G401 (cell line): ENCODE measurements around the gene SDK1. TPM values are rescaled to one million over a fixed set of nuclear protein-coding genes. Genes with fewer than 3 reads are reported as not detected.
A peak's percentile ranks its signal among the peaks of the same experiment; 100 is the strongest.

Source experiments
- DNase-seq: peaks from one replicate; pipeline ENCODE4 v3.0.0-alpha.2; 2015; ENCODE audit warnings: low spot score
- in situ Hi-C: cut with HindIII; loops from 2 replicates; pipeline ENCODE4 v1.10.0; 2016; ENCODE audit warnings: low sequenced_read_pairs, mixed read lengths
- total RNA-seq: library from RNA; depleted of rRNA; stranded (reverse); fragments of >200 nt; shearing (Covaris generic); gene quantifications from 2 replicates; pipeline ENCODE4 v1.2.3, GENCODE V29; 2014

The SDK1 gene
- total RNA-seq, 1 experiment from 2014 or later = not detected

DNA sequence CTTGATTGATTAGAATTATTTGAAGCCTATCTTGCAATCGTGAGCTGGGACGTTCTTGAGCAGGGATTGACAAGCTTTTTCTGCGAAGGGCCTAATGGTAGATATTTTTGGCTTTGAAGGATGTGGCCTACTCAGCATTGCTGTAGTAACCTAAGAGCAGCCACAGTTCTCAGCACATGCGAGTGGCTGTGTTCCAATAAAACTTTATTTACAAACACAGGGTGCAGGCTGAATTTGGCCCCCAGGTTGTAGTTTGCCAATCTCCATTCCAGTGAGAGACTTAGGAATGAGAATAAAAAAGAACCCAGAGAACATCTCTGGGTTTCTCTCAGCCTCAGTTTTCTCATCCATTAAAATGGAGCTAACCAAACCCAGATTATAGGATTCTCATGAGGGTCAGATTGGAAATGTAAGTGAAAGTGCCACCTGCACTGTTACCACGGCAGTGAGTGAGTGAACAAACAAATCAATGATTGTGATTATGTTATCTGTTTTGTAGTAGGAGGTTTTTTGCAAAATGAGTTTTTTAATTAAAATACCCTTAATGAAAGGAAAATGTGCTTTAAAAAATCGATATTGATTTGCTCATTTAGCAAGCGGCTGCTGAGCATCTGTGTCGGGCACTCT is 664.0 kb downstream of the SDK1 start:
- no peak for DNase-seq
- in situ Hi-C loops = no loop called here

DNA sequence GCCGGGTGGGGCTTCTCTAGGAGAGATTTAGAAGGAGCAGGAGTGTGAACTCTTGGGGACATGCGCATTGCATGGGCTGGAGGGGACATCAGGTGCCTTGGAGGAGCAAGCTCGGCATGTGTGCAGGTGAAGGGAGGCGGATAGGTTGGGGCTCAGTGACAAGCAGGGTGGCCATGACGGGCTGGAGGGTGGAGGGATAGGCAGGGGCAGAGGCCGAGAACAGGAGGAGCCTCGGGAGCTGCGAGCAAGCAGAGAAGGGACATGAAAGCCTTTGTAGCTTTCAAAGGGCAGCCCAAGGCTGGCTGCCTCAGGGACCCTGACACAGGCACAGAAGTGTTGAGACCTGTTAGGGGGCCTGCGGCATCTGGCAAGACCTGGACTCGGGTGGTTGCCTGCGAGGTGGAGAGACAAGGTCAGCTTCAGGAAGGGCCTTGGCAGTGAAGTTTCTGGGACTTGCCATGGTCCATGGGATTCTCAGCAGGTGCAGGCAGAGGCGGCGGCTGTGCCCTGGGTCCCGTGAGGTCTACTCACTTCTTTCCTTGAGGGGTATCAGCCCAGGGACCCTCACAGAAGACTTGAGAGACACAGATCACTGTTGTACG is 664.8 kb downstream of the SDK1 start:
- in situ Hi-C loops = no loop called here
- DNase-seq = no peak

DNA sequence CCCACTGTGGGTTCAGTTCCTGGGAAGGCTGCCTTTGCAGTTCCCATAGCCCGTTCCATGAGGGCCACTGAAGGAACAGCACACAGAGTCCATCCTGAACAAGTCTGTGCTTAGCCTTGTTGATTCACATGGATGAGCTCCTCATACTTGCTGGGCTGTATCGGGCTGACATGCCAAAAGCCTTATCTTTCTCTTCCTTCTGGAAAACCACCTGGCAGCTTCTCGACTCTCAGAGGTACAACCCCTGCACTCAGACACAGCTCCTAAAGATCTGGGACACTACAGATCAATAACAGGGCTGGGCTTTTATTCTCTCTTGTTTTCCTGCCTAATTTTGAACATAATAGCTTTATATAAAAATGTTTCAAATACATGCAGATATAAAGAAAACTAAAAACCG is 667.2 kb downstream of the SDK1 start:
- in situ Hi-C loops = no loop called here
- no peak for DNase-seq

DNA sequence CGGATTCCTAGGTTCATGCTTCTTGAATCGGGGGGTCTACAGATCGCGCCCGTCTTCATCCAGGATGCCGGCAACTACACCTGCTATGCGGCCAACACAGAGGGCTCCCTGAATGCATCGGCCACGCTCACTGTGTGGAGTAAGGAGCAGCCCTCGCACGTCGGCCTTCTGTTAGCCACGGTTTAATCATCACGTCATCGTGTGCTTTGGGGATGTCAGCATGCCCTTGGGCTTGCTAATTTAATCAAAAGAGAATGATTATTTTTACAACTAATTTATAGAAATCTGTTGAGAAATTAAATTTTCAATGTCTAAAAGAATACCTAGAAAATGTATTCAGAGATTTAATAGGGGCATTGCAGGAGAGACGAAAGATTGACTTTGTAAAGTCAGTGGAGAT is 668.2 kb downstream of the SDK1 start:
- in situ Hi-C loops = no loop called here
- DNase-seq = no peak

DNA sequence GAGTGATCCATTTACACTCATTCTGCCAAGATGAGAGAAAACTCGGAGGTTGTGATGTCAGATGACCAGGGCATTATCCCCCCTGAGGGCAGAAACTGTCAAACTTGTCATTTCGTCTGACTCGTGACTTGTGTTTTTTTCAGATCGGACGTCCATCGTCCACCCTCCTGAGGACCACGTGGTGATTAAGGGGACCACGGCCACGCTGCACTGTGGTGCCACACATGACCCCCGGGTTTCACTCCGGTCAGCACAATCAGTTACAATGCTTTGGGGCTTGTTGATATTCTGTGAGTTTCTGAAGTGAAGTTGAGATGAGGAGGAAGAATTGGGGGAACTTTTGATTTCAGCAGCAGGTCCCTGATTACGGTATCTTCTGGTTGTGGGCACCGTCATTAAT is 670.3 kb downstream of the SDK1 start:
- DNase-seq = no peak
- in situ Hi-C loops = no loop called here

DNA sequence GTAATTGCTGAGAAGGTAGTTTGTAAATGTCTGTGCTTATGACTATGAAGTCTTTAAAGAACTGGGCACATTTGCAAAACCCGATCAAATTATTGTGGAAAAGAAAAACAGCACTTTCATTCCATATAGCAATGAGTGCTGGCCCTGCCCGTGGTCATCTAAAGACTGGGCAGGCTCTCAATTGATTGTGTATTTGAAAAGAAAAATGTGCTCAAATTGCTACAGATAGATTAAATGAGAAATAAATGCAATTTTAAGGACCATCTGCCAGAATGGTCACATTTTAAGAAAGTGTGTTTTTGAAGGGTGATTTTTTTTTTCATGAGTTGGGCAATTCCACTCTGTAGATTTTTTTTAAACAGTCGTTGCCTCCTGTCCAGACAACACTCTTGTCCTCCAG is 672.2 kb downstream of the SDK1 start:
- in situ Hi-C loops = no loop called here
- DNase-seq = no peak

DNA sequence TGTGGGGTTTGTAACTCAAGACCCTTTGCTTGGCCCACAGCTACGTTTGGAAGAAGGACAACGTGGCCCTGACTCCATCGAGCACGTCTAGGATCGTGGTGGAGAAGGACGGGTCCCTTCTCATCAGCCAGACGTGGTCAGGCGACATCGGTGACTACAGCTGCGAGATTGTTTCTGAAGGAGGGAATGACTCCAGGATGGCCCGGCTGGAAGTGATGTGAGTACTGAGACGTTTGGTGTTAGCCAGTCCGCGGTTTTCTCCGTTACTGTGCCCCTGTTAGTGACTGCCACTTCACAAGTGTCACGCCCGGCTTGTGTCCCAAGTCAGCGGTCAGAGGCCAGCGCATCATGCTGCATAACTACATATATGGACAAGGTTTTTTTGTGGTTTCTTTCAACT is 673.3 kb downstream of the SDK1 start:
- DNase-seq = no peak
- in situ Hi-C loops = no loop called here

DNA sequence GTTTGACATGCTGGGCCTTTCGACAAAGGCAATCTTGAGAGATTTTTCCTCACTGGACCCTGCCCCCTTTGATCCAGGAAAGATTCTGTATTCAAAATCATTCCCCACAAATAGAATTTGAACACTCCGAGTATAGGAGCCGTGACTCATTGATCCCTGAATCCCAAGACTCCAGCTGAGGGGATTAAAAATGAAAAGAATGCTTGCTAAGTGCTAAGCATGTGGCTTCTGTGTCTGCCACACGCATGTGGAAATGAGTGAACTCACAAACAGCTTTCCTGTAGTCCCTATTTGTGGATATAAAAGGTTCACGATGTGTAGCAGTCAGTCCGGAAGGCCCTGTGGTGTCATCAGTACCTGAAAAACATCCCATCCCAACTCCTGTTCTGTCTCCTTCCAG is 674.3 kb downstream of the SDK1 start:
- no peak for DNase-seq
- in situ Hi-C loops = no loop called here

DNA sequence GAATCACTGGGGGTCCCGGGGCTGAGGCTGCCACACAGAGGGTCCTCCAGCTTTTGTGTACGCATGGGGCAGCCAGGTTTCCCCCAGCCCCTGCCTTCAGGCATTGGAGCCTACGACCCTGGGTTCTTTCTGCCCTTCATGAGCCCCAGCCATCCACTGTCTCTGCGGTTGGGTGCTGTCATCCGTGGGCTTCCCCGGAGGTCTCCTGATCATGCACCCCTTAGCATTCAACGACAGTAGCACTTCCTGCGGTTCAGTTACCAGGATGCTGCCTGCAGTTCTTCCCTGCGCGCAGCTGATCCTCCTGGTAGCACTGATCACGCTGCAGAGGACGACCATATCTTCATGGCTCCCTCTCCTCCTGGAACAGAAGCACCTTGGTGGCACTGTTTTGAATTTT is 676.3 kb downstream of the SDK1 start:
- no peak for DNase-seq
- in situ Hi-C loops = no loop called here

DNA sequence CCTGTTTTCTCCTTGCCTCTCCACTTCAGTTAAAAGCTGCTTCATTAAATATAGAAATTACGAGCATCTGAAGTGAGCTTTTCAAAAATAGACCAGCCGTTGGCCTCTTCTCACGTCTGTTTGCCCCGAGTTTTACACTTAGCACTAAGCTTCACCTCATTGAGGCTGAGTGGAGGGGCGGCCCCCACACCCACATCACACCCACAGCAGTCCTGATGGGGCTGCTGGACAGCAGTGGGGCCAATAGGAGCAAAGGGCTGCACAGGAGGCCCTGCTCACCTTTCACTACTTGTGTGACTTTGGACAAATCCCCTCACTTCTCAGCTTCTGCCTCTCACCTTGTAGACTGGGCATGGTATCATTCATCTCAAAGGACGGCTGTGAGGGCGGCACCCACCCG is 677.8 kb downstream of the SDK1 start:
- no peak for DNase-seq
- in situ Hi-C loops = no loop called here

DNA sequence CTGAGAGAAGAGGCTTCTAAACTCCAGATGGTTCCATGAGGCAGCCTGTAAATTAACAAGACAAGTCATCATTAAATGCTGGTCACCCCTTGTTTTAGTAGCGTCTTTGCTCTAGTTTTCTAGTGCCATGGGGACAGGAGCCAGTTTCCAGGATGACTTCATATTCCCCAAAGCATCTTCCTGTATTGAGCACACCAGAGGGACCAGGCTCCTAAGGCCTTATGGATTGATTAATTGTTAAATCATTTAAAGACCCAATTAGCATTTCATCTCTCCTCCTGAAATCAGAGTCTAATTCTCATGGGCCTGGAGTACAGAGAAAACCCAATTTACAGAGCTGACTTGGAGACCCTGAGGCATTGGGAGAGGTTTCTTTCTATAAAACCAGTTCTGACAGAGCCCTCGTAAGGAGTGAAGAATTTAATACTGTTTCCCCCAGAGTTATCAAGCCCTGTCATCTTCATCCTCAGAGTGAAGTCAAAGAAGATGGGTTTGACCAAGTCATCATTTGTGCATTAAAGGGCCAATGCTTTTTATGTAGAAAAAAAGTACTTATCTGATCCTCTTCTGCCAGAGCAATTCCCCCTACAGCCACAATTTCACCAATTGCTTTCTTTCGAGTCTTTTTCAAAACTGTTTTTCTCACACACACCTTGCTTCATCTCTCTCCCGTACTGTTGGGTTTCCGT is 678.7 kb downstream of the SDK1 start:
- no peak for DNase-seq

DNA sequence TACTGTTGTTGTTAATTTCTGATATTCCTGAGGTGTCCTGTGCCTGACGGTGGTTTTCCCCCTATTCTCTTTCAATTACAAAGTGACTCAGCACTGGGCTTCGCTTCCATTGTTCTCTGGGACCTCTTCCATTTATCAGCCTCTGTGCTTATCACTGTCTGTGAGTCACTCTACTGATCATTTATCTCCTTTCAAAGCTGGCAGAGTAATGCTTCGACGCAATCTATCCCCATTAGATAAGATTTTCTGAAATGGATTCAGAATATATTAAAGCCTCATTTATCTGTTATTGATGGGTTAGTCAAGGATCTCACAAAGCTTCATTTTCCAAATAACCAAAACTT is 679.2 kb downstream of the SDK1 start:
- DNase-seq = no peak

More for the DNA sequence above, 678.7 kb downstream of the SDK1 start:
- in situ Hi-C loops = no loop called here

DNA sequence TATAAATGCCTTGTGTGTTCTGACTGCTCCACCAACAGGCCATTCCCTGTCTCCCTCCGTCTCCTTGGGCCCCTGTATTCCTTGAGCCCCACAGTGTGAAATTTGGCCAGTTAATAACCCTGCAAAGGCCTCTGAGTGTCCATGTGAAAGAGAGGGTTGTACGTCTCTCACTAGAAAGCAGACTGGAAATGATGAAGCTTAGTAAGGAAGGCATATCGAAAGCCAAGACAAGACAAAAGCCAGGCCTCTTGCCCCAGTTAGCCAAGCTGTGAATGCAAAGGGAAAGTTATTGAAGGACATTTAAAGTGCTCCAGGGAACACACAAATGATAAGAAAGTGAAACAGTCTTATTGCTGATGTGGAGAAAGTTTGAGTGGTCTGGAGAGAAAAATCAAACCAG is 680.2 kb downstream of the SDK1 start:
- DNase-seq = no peak
- in situ Hi-C loops = no loop called here

More for the DNA sequence above, 679.2 kb downstream of the SDK1 start:
- in situ Hi-C loops = no loop called here

DNA sequence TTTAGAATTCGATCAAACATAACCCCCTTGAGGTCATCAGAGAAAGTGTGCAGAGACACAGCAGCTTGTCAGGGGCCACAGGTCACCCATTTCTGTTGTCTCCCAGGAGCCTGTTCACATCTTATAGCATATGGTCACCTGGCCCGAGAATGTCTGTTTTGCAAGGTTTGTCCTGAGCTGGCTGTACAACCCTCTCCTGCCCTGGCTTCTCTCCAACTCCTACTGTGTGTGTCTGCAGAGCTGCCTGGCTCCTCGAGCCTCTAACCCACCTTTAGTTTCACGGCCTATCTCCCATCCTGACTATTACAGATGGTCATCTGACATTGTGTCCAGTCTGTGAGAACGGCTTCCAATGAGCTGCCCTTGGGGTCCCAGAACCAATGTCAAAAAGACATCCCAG is 683.4 kb downstream of the SDK1 start:
- DNase-seq = peak; percentile 85
- in situ Hi-C loops = no loop called here

DNA sequence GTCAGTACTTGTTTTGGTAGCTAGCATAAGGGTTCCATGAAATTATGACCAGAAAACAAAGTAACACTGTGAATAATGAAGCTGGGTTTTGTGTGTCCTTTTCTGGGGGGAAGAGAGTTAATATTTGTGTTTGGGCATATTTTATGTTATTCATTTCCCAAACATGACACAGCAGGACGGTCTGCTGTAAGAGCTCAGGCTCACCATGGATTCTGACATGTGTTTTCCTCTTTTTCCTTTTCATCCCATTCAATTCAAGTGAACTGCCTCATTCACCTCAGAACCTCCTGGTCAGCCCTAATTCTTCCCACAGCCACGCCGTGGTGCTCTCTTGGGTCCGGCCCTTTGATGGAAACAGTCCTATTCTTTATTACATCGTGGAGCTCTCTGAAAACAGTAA is 685.9 kb downstream of the SDK1 start:
- no peak for DNase-seq
- in situ Hi-C loops = no loop called here

DNA sequence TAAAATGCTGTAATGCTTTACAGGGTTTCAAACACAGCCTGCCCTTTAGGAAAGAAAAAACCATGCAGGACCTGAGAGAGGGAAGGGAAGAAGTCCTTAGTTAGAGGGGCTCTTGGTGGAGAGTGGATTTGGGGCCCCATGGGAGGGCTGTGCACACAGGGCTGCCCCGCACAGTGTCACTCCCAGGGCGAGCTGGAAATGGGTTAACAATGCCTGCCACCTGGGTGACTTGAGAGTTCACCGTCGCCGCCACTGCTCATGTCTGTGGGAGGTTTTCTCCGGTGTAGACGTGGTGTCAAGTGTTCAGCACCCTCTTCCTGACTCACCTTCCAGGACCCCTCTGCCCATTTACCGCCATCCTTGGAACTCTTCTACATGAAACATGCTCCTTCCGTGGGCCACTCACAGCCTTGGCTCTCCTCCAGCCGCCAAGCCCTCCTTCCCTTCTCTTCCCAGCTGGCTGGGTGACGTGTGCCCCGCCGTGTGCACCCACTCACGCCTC is 686.4 kb downstream of the SDK1 start:
- in situ Hi-C loops = no loop called here
- DNase-seq = no peak

DNA sequence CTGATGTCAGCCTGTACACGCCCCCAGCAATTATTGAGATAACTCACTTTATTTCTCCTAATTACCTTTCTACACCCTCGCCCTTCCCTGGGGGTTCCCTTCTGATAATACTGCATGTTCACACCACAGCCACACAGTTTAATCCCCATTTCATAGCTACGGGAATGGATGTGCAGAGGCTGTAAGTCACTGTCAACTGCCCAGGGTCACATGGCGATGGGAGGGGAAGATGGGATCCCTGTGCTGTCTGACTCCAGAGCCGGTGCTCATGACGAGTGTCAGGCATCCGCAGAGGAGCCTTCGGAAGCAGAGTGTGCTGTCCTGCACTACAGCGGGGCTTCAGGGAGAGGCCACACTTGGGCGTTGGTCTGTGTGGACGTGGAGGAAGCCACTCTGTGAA is 688.7 kb downstream of the SDK1 start:
- no peak for DNase-seq
- in situ Hi-C loops = no loop called here

DNA sequence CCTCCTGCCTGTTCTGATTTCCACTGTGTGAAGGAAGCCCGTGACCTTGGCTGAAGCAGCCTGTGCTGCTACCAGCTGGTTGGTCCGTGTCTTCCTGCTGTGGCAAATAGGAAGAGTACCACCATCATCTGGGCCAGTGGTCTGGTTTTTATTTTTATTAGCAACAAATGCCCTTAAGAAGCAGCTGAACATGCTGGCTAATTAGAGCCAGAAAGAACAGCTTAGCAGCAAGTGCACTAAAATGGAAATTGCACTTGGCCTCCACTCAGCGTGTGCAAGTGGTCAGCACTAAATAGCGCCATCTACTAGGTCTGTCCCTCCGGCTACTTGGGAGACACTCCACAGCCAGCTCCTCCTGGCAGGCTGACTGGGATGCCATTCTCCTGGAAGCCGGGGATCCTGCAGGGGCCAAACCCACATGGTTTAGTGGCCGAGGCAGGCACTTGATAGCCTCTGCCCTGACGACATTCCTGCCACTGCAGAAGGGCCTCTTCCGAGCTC is 690.7 kb downstream of the SDK1 start:
- DNase-seq = no peak
- in situ Hi-C loops = no loop called here

DNA sequence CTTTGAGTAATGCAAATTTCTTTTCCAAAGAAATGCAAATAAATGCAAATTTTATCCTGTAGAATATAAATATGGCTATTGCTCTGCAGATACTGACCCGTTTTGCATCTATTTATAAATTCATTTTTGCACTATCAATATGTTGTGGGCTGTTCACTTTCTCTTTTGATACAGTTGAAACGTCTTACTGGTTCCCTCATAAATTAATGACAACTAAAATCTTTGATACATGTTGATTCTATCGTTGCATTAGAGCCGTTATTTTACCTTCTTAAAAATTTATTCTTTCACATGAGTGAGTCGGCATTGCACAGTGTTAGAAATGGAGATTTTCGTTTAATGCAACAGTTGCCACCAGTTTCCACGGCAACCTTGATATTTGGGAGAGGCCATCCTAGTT is 691.8 kb downstream of the SDK1 start:
- in situ Hi-C loops = no loop called here
- no peak for DNase-seq

DNA sequence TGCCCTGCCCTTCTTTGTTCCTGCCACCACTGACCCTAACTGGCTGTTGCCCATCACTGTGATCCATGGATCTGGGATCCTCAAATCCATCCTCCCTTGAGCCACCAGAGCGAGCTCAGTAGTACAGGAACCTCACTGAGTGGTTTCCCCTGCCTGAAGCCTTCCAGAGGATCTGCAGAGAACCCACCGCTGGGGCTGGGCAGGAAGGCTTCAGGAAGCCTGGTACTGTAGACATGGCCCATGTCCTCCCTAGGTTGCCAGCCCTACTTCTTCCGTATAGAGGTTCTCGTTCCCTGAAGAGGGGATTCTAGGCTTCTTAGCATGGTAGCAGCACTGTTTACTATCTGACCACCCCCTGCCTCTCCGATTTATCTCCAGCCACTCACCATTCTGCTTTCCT is 693.7 kb downstream of the SDK1 start:
- DNase-seq = no peak
- in situ Hi-C loops = no loop called here

DNA sequence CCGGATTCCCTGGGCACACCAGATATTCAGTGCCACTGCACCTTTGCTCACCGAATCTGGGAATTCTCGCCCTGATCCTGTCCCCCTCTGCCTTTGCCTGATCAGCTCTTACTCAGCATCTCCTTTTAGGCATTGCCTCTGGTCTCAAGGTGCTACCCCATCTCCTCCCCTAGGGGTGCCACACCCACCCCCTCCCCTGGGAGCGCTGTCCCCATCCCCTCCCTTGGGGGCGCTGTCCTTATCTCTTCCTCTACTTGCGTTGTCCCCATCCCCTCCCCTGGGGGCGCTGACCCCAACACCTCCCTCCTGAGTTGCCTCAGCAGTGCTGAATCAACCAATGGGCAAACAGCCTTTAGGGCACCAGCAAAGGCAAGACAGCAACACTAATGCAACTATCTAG is 694.1 kb downstream of the SDK1 start:
- in situ Hi-C loops = no loop called here
- DNase-seq = no peak
